Measurements from ENCODE around the gene BAIAP3. TPM values are rescaled to one million over a fixed set of nuclear protein-coding genes. Genes with fewer than 3 reads are reported as not detected.

BAIAP3 gene
- total RNA-seq, 1 experiment from 2014 or later: not detected

- no peaks in the 10 kb centered on the region for H3K36me3 ChIP-seq (ENCODE audit: insufficient read depth, low read length)
- no peak for DNase-seq
- no peaks in the 10 kb centered on the region for H3K9me2 ChIP-seq (replicated peaks; ENCODE audit: insufficient read depth, low read length)
- H3K4me2 ChIP-seq (ENCODE audit: low read depth, low read length, poor library complexity, severe bottlenecking): peak overlapping the region; percentile 24
- no peaks in the 10 kb centered on the region for H3K27me3 ChIP-seq (ENCODE audit: low read length)
- H3K9me3 ChIP-seq (ENCODE audit: low read length): no peaks in the 10 kb centered on the region
- H3K9ac ChIP-seq (ENCODE audit: low read length): no peak overlapping the region
- peaks cover 16% of the 10 kb centered on the region for H3K4me1 ChIP-seq (ENCODE audit: low read length)
- no peaks in the 10 kb centered on the region for H3K79me2 ChIP-seq (ENCODE audit: low read length)
- H2AFZ ChIP-seq (ENCODE audit: low read length): no peak overlapping the region
- peaks cover 14% of the 10 kb centered on the region; the same call in 1 of the 2 replicates for H4K20me1 ChIP-seq (ENCODE audit: insufficient read depth, low read depth, low read length)
- no peak overlapping the region for H3K27ac ChIP-seq (ENCODE audit: low read length)
- H3K4me3 ChIP-seq (ENCODE audit: low read length): no peak overlapping the region; the same call in 1 of the 2 replicates
Observed at GRCh38 chr16:1343428-1344242, 10.2 kb downstream of the BAIAP3 start.

GRCh38 chr16:1344499-1344898, 11.1 kb downstream of the BAIAP3 start:
- Histone ChIP-seq H3K9me3 (ENCODE audit: low read length) (no peaks in the 10 kb centered on the region), H3K4me3 (ENCODE audit: low read length) (no peak overlapping the region), H3K27me3 (ENCODE audit: low read length) (no peaks in the 10 kb centered on the region), H3K9ac (ENCODE audit: low read length) (no peak overlapping the region), H3K36me3 (ENCODE audit: insufficient read depth, low read length) (no peaks in the 10 kb centered on the region), H3K27ac (ENCODE audit: low read length) (no peak overlapping the region), H3K4me1 (ENCODE audit: low read length) (peaks cover 16% of the 10 kb centered on the region), H3K9me2 (replicated peaks; ENCODE audit: insufficient read depth, low read length) (no peaks in the 10 kb centered on the region), H2AFZ (ENCODE audit: low read length) (no peak overlapping the region), H4K20me1 (ENCODE audit: insufficient read depth, low read depth, low read length) (peaks cover 14% of the 10 kb centered on the region; the same call in 1 of the 2 replicates), H3K4me2 (ENCODE audit: low read depth, low read length, poor library complexity, severe bottlenecking) (no peak overlapping the region), H3K79me2 (ENCODE audit: low read length) (no peaks in the 10 kb centered on the region)
- DNase-seq: no peak

- Histone ChIP-seq H3K4me2 (ENCODE audit: low read depth, low read length, poor library complexity, severe bottlenecking) (no peak overlapping the region), H3K9me3 (ENCODE audit: low read length) (no peaks in the 10 kb centered on the region), H3K27ac (ENCODE audit: low read length) (no peak overlapping the region), H3K27me3 (ENCODE audit: low read length) (no peaks in the 10 kb centered on the region), H3K4me3 (ENCODE audit: low read length) (no peak overlapping the region), H3K4me1 (ENCODE audit: low read length) (peaks cover 16% of the 10 kb centered on the region), H4K20me1 (ENCODE audit: insufficient read depth, low read depth, low read length) (peaks cover 14% of the 10 kb centered on the region; the same call in 1 of the 2 replicates), H3K9ac (ENCODE audit: low read length) (no peak overlapping the region), H3K36me3 (ENCODE audit: insufficient read depth, low read length) (no peaks in the 10 kb centered on the region), H3K79me2 (ENCODE audit: low read length) (peaks cover under 1% of the 10 kb centered on the region; the same call in 1 of the 2 replicates), H3K9me2 (replicated peaks; ENCODE audit: insufficient read depth, low read length) (no peaks in the 10 kb centered on the region), H2AFZ (ENCODE audit: low read length) (no peak overlapping the region)
- DNase-seq: no peak
Observed at GRCh38 chr16:1345087-1345486, 11.6 kb downstream of the BAIAP3 start.

- no peak for DNase-seq
- no peak overlapping the region for H3K4me3 ChIP-seq (ENCODE audit: low read length)
- H2AFZ ChIP-seq (ENCODE audit: low read length): no peak overlapping the region
- no peak overlapping the region for H3K4me2 ChIP-seq (ENCODE audit: low read depth, low read length, poor library complexity, severe bottlenecking)
- no peaks in the 10 kb centered on the region for H3K9me2 ChIP-seq (replicated peaks; ENCODE audit: insufficient read depth, low read length)
- H3K27ac ChIP-seq (ENCODE audit: low read length): no peak overlapping the region
- H4K20me1 ChIP-seq (ENCODE audit: insufficient read depth, low read depth, low read length): peaks cover 18% of the 10 kb centered on the region; the same call in 1 of the 2 replicates
- H3K79me2 ChIP-seq (ENCODE audit: low read length): peaks cover 8% of the 10 kb centered on the region
- H3K27me3 ChIP-seq (ENCODE audit: low read length): no peaks in the 10 kb centered on the region
- no peak overlapping the region for H3K9ac ChIP-seq (ENCODE audit: low read length)
- no peaks in the 10 kb centered on the region for H3K9me3 ChIP-seq (ENCODE audit: low read length)
- no peaks in the 10 kb centered on the region for H3K36me3 ChIP-seq (ENCODE audit: insufficient read depth, low read length)
- H3K4me1 ChIP-seq (ENCODE audit: low read length): peaks cover 23% of the 10 kb centered on the region
Observed at GRCh38 chr16:1345651-1346421, 12.4 kb downstream of the BAIAP3 start.

GRCh38 chr16:1346422-1347285, 13.2 kb downstream of the BAIAP3 start:
- no peaks in the 10 kb centered on the region for H3K9me3 ChIP-seq (ENCODE audit: low read length)
- no peak overlapping the region for H3K4me2 ChIP-seq (ENCODE audit: low read depth, low read length, poor library complexity, severe bottlenecking)
- peaks cover 26% of the 10 kb centered on the region for H3K4me1 ChIP-seq (ENCODE audit: low read length)
- no peak overlapping the region for H3K9ac ChIP-seq (ENCODE audit: low read length)
- H2AFZ ChIP-seq (ENCODE audit: low read length): no peak overlapping the region
- no peak for DNase-seq
- H3K79me2 ChIP-seq (ENCODE audit: low read length): peaks cover 15% of the 10 kb centered on the region
- no peak overlapping the region for H3K4me3 ChIP-seq (ENCODE audit: low read length)
- no peaks in the 10 kb centered on the region for H3K27me3 ChIP-seq (ENCODE audit: low read length)
- no peaks in the 10 kb centered on the region for H3K9me2 ChIP-seq (replicated peaks; ENCODE audit: insufficient read depth, low read length)
- H3K36me3 ChIP-seq (ENCODE audit: insufficient read depth, low read length): no peaks in the 10 kb centered on the region
- H3K27ac ChIP-seq (ENCODE audit: low read length): no peak overlapping the region
- peaks cover 21% of the 10 kb centered on the region; the same call in 1 of the 2 replicates for H4K20me1 ChIP-seq (ENCODE audit: insufficient read depth, low read depth, low read length)

- no peak overlapping the region for H3K27ac ChIP-seq (ENCODE audit: low read length)
- DNase-seq: no peak
- no peaks in the 10 kb centered on the region for H3K9me3 ChIP-seq (ENCODE audit: low read length)
- no peak overlapping the region for H3K9ac ChIP-seq (ENCODE audit: low read length)
- H3K79me2 ChIP-seq (ENCODE audit: low read length): peaks cover 21% of the 10 kb centered on the region
- no peak overlapping the region for H3K4me2 ChIP-seq (ENCODE audit: low read depth, low read length, poor library complexity, severe bottlenecking)
- H2AFZ ChIP-seq (ENCODE audit: low read length): no peak overlapping the region
- H4K20me1 ChIP-seq (ENCODE audit: insufficient read depth, low read depth, low read length): peaks cover 17% of the 10 kb centered on the region; the same call in 1 of the 2 replicates
- H3K27me3 ChIP-seq (ENCODE audit: low read length): no peaks in the 10 kb centered on the region
- peaks cover 22% of the 10 kb centered on the region for H3K4me1 ChIP-seq (ENCODE audit: low read length)
- no peak overlapping the region for H3K4me3 ChIP-seq (ENCODE audit: low read length)
- no peaks in the 10 kb centered on the region for H3K36me3 ChIP-seq (ENCODE audit: insufficient read depth, low read length)
- no peaks in the 10 kb centered on the region for H3K9me2 ChIP-seq (replicated peaks; ENCODE audit: insufficient read depth, low read length)
Observed at GRCh38 chr16:1347286-1347855, 13.9 kb downstream of the BAIAP3 start.

GRCh38 chr16:1347962-1348361, 14.5 kb downstream of the BAIAP3 start:
- Histone ChIP-seq H3K4me2 (ENCODE audit: low read depth, low read length, poor library complexity, severe bottlenecking) (no peak overlapping the region), H3K4me1 (ENCODE audit: low read length) (peaks cover 23% of the 10 kb centered on the region), H3K9me3 (ENCODE audit: low read length) (no peaks in the 10 kb centered on the region), H3K27me3 (ENCODE audit: low read length) (no peaks in the 10 kb centered on the region), H3K9ac (ENCODE audit: low read length) (no peak overlapping the region), H4K20me1 (ENCODE audit: insufficient read depth, low read depth, low read length) (peaks cover 13% of the 10 kb centered on the region; the same call in 1 of the 2 replicates), H3K9me2 (replicated peaks; ENCODE audit: insufficient read depth, low read length) (no peaks in the 10 kb centered on the region), H3K4me3 (ENCODE audit: low read length) (no peak overlapping the region), H2AFZ (ENCODE audit: low read length) (no peak overlapping the region), H3K36me3 (ENCODE audit: insufficient read depth, low read length) (no peaks in the 10 kb centered on the region), H3K79me2 (ENCODE audit: low read length) (peaks cover 27% of the 10 kb centered on the region), H3K27ac (ENCODE audit: low read length) (no peak overlapping the region)
- no peak for DNase-seq
